ENCODE data around the gene NLRP9.

GRCh38 chr19:55670280-55671053, 67.7 kb downstream of the NLRP9 start:
- no peak for TF ChIP-seq RAD21 (IDR thresholded peaks at IDR 0.05; ENCODE audit: low read depth)
- TF ChIP-seq EZH2phosphoT487 (IDR thresholded peaks at IDR 0.05; ENCODE audit: borderline replicate concordance): no peak
- TF ChIP-seq, protein P1, sequence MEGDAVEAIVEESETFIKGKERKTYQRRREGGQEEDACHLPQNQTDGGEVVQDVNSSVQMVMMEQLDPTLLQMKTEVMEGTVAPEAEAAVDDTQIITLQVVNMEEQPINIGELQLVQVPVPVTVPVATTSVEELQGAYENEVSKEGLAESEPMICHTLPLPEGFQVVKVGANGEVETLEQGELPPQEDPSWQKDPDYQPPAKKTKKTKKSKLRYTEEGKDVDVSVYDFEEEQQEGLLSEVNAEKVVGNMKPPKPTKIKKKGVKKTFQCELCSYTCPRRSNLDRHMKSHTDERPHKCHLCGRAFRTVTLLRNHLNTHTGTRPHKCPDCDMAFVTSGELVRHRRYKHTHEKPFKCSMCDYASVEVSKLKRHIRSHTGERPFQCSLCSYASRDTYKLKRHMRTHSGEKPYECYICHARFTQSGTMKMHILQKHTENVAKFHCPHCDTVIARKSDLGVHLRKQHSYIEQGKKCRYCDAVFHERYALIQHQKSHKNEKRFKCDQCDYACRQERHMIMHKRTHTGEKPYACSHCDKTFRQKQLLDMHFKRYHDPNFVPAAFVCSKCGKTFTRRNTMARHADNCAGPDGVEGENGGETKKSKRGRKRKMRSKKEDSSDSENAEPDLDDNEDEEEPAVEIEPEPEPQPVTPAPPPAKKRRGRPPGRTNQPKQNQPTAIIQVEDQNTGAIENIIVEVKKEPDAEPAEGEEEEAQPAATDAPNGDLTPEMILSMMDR (IDR thresholded peaks at IDR 0.05 in 2 of 3, conservative IDR thresholded peaks at IDR 0.05 in 1 of 3; ENCODE audit: borderline replicate concordance in 1 of 3, insufficient read depth in 1 of 3, low read depth in 2 of 3, low read length in 2 of 3): no peak
- TF ChIP-seq POLR2AphosphoS5 (IDR thresholded peaks at IDR 0.05; ENCODE audit: low read depth, low read length): no peak
- TF ChIP-seq POLR2A (IDR thresholded peaks at IDR 0.05; ENCODE audit: borderline replicate concordance, extremely low read depth, insufficient read depth, insufficient read length): no peak
- no peak for TF ChIP-seq CBX3 (IDR thresholded peaks at IDR 0.05; ENCODE audit: low read depth)
- TF ChIP-seq, protein P2, sequence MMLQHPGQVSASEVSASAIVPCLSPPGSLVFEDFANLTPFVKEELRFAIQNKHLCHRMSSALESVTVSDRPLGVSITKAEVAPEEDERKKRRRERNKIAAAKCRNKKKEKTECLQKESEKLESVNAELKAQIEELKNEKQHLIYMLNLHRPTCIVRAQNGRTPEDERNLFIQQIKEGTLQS (IDR thresholded peaks at IDR 0.05): no peak
- TF ChIP-seq CEBPB (IDR thresholded peaks at IDR 0.05; ENCODE audit: low read depth): no peak
- no peak for TF ChIP-seq EGR1 (IDR thresholded peaks at IDR 0.05; ENCODE audit: low read depth)
